ENCODE results near the gene MAPK10. TPM values are rescaled to one million over a fixed set of nuclear protein-coding genes. Genes with fewer than 3 reads are reported as not detected.

MAPK10 gene
- total and polyA plus RNA-seq, 2 donors (not counting 3 experiments of a cell fraction or from before 2014, with no cell fraction given): 0.17 TPM; not detected in 1

DNA sequence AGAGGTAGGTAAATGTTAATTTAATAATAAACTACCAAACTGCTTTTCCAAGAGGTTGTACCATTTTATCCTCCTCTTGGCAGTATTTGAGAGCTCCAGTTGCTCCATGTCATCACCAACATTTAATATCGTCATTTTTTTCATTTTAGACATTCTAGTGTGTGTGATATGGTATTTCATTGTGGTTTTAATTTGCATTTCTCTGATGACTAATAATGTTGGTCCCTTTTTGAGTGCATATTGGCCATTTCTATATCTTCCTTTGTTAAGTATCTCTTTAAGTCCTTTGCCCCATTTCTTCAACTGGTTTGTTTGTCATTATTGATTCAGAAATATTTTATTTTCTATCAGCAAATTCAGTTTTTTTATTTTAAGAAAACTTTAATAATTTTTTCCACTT, 88.8 kb downstream of the MAPK10 start:
- no peaks in the 10 kb centered on the region for H4K20me1 ChIP-seq (replicated peaks; ENCODE audit: control insufficient read depth, extremely low read depth, insufficient read depth, low read length)
- H3K9me1 ChIP-seq (replicated peaks; ENCODE audit: control insufficient read depth, extremely low read depth, insufficient read depth, low read length): no peaks in the 10 kb centered on the region
- H3K27me3 ChIP-seq (ENCODE audit: control insufficient read depth in 2 of 2, insufficient read depth in 2 of 2, low read length in 2 of 2): no peaks in the 10 kb centered on the region
- H3K9ac ChIP-seq (replicated peaks; ENCODE audit: extremely low read depth, insufficient read depth, low read length): no peak overlapping the region
- no peaks in the 10 kb centered on the region for H3K4me1 ChIP-seq (ENCODE audit: control insufficient read depth, extremely low read depth, insufficient read depth, low read length)
- BruUV-seq (replicated peaks): no TSS peak
- H3K27ac ChIP-seq (ENCODE audit: insufficient read depth, low read depth, low read length): no peak overlapping the region
- H3K36me3 ChIP-seq (ENCODE audit: control insufficient read depth in 2 of 2, extremely low read depth in 1 of 2, insufficient read depth in 2 of 2, low read length in 2 of 2): no peaks in the 10 kb centered on the region
- intact Hi-C loops (cut with micrococcal nuclease) (no loop called here), dilution Hi-C loops (cut with MboI; ENCODE audit: extremely low pct_ligation_motif_present, low sequenced_read_pairs) (no loop called here)
- H2AFZ ChIP-seq (ENCODE audit: low read depth, low read length): no peak overlapping the region
- H3K79me2 ChIP-seq (ENCODE audit: control insufficient read depth, insufficient read depth, low read length): no peaks in the 10 kb centered on the region
- no peaks in the 10 kb centered on the region for H3K9me3 ChIP-seq (replicated peaks; ENCODE audit: control insufficient read depth, insufficient read depth, low read length)
- POLR2A ChIA-PET: no interaction called here
- CTCF ChIA-PET: no interaction called here
- FAIRE-seq (no peak), DNase-seq (ENCODE audit: low read depth, low spot score) (no peak)
- no peak overlapping the region for H3K4me2 ChIP-seq (ENCODE audit: insufficient read depth, low read length)
- TF ChIP-seq POLR2A (IDR thresholded peaks at IDR 0.05; ENCODE audit: low read depth, low read length) (no peak), CTCF (IDR thresholded peaks at IDR 0.05; ENCODE audit: extremely low read depth in 1 of 2, insufficient read depth in 1 of 2, low read depth in 1 of 2, low read length in 2 of 2) (no peak), MYC (IDR thresholded peaks at IDR 0.05; ENCODE audit: low read depth, low read length) (no peak), FOS (IDR thresholded peaks at IDR 0.05; ENCODE audit: borderline replicate concordance, insufficient read depth, low read length) (no peak), POLR2AphosphoS5 (IDR thresholded peaks at IDR 0.05; ENCODE audit: insufficient read depth, low read depth, low read length) (no peak), GATA2 (IDR thresholded peaks at IDR 0.05; ENCODE audit: insufficient read depth, insufficient read length, low read depth, low read length) (no peak), JUN (IDR thresholded peaks at IDR 0.05; ENCODE audit: borderline replicate concordance, insufficient read depth, insufficient read length, low read depth) (no peak), EZH2 (IDR thresholded peaks at IDR 0.05; ENCODE audit: borderline replicate concordance, low read depth, low read length, severe bottlenecking) (no peak)
- TF ChIP-seq, protein P1, sequence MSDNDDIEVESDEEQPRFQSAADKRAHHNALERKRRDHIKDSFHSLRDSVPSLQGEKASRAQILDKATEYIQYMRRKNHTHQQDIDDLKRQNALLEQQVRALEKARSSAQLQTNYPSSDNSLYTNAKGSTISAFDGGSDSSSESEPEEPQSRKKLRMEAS (IDR thresholded peaks at IDR 0.05; ENCODE audit: insufficient read depth, insufficient read length): no peak
- no peak overlapping the region for H3K4me3 ChIP-seq (replicated peaks in 1 of 3; ENCODE audit: insufficient read depth in 1 of 3, low read depth in 1 of 3, low read length in 3 of 3)

All from endothelial cell of umbilical vein (primary cell).